SK-N-MC (cell line): ENCODE data around the gene DOC2B.

Experiments
- DNase-seq: peaks from one replicate; pipeline ENCODE4 v3.0.0-alpha.2; 2011; ENCODE audit warnings: low read depth, low spot score
- H3K27ac ChIP-seq: fragments of 200-600 bp; sonication (generic); 2 replicates; pipeline ENCODE4 v1.5.1; 2016; ENCODE audit warnings: mixed run types
- H3K36me3 ChIP-seq: fragments of 200-600 bp; sonication (generic); 2 replicates; pipeline ENCODE4 v1.6.1; 2017; ENCODE audit warnings: antibody characterized with exemption, low read length, mixed read lengths; ENCODE audit not compliant: insufficient read depth
- H3K4me3 ChIP-seq: fragments of 200-600 bp; sonication (generic); 2 replicates; pipeline ENCODE4 v1.5.1; 2016
- H3K9ac ChIP-seq: fragments of 200-600 bp; sonication (generic); 2 replicates; pipeline ENCODE4 v1.8.0; 2017; ENCODE audit warnings: mixed run types, mixed read lengths; ENCODE audit not compliant: insufficient read length
- H3K9me3 ChIP-seq: fragments of 200-600 bp; sonication (generic); 2 replicates; pipeline ENCODE4 v1.6.1; 2017; ENCODE audit warnings: low read depth, mild to moderate bottlenecking, antibody characterized with exemption, low read length, moderate library complexity, mixed read lengths
- EZH2 ChIP-seq: fragments of 200-600 bp; sonication (generic); IDR thresholded peaks from one replicate; pipeline ENCODE4 v1.6.1; 2017; ENCODE audit warnings: antibody characterized with exemption
- FOXP2 ChIP-seq: optimal IDR thresholded peaks from 2 replicates; pipeline ENCODE3; 2011; ENCODE audit warnings: mild to moderate bottlenecking, moderate library complexity; ENCODE audit not compliant: insufficient read depth; ENCODE audit errors: extremely low read length, control extremely low read depth
- POLR2AphosphoS5 ChIP-seq: IDR thresholded peaks from 2 replicates; pipeline ENCODE4 v1.6.1; 2012; ENCODE audit warnings: mild to moderate bottlenecking, low read depth, low read length, borderline replicate concordance

The DOC2B gene

GRCh38 chr17:160336-160735, 21.1 kb downstream of the DOC2B start:
- TF ChIP-seq EZH2 = no peak
- TF ChIP-seq FOXP2 = no peak
- TF ChIP-seq POLR2AphosphoS5 = no peak
- Histone ChIP-seq H3K9me3 (no peaks in the 10 kb centered on the region), H3K36me3 (no peaks in the 10 kb centered on the region; the same call in 1 of the 2 replicates), H3K27ac (no peak overlapping the region), H3K4me3 (no peak overlapping the region), H3K9ac (no peak overlapping the region)
- no peak for DNase-seq

- Histone ChIP-seq H3K27ac (no peak overlapping the region), H3K36me3 (no peaks in the 10 kb centered on the region; the same call in 1 of the 2 replicates), H3K9me3 (no peaks in the 10 kb centered on the region), H3K4me3 (no peak overlapping the region), H3K9ac (no peak overlapping the region)
- DNase-seq = no peak
- TF ChIP-seq FOXP2 (no peak), POLR2AphosphoS5 (no peak), EZH2 (no peak)
These were observed 21.8 kb downstream of the DOC2B start for GRCh38 chr17:159609-160008.

- H3K9me3 ChIP-seq = no peaks in the 10 kb centered on the region
- no peak overlapping the region for H3K4me3 ChIP-seq
- no peak for DNase-seq
- no peak overlapping the region for H3K27ac ChIP-seq
- H3K36me3 ChIP-seq = no peaks in the 10 kb centered on the region; the same call in 1 of the 2 replicates
- TF ChIP-seq EZH2 (no peak), POLR2AphosphoS5 (no peak), FOXP2 (no peak)
- no peak overlapping the region for H3K9ac ChIP-seq
These were observed 23.1 kb downstream of the DOC2B start for GRCh38 chr17:158379-158778.

- no peak overlapping the region for H3K4me3 ChIP-seq
- TF ChIP-seq EZH2 (no peak), POLR2AphosphoS5 (no peak), FOXP2 (no peak)
- no peak overlapping the region for H3K27ac ChIP-seq
- no peaks in the 10 kb centered on the region; the same call in 1 of the 2 replicates for H3K36me3 ChIP-seq
- no peak for DNase-seq
- no peaks in the 10 kb centered on the region for H3K9me3 ChIP-seq
- no peak overlapping the region for H3K9ac ChIP-seq
These were observed 23.5 kb downstream of the DOC2B start for GRCh38 chr17:157901-158300.

GRCh38 chr17:156946-157345, 24.5 kb downstream of the DOC2B start:
- Histone ChIP-seq H3K9ac (no peak overlapping the region), H3K4me3 (no peak overlapping the region), H3K27ac (no peak overlapping the region), H3K9me3 (no peaks in the 10 kb centered on the region), H3K36me3 (no peaks in the 10 kb centered on the region; the same call in 1 of the 2 replicates)
- no peak for DNase-seq
- TF ChIP-seq EZH2 (no peak), POLR2AphosphoS5 (no peak), FOXP2 (no peak)

GRCh38 chr17:156094-156621, 25.3 kb downstream of the DOC2B start:
- Histone ChIP-seq H3K4me3 (no peak overlapping the region), H3K9me3 (no peaks in the 10 kb centered on the region), H3K9ac (no peak overlapping the region), H3K36me3 (no peaks in the 10 kb centered on the region; the same call in 1 of the 2 replicates), H3K27ac (no peak overlapping the region)
- DNase-seq = no peak
- TF ChIP-seq EZH2 (no peak), POLR2AphosphoS5 (no peak), FOXP2 (no peak)

- no peak for DNase-seq
- H3K9ac ChIP-seq = no peak overlapping the region
- TF ChIP-seq FOXP2 (no peak), EZH2 (no peak), POLR2AphosphoS5 (no peak)
- no peak overlapping the region for H3K4me3 ChIP-seq
- no peak overlapping the region for H3K27ac ChIP-seq
- no peaks in the 10 kb centered on the region; the same call in 1 of the 2 replicates for H3K36me3 ChIP-seq
- no peaks in the 10 kb centered on the region for H3K9me3 ChIP-seq
These were observed 25.9 kb downstream of the DOC2B start for GRCh38 chr17:155576-155975.

GRCh38 chr17:153851-154250, 27.6 kb downstream of the DOC2B start:
- Histone ChIP-seq H3K9me3 (no peaks in the 10 kb centered on the region), H3K36me3 (no peaks in the 10 kb centered on the region; the same call in 1 of the 2 replicates), H3K9ac (no peak overlapping the region), H3K4me3 (no peak overlapping the region), H3K27ac (no peak overlapping the region)
- DNase-seq = no peak
- no peak for TF ChIP-seq POLR2AphosphoS5
- TF ChIP-seq EZH2 = no peak
- TF ChIP-seq FOXP2 = no peak

- TF ChIP-seq FOXP2 (no peak), POLR2AphosphoS5 (no peak), EZH2 (no peak)
- H3K36me3 ChIP-seq = no peaks in the 10 kb centered on the region; the same call in 1 of the 2 replicates
- H3K4me3 ChIP-seq = no peak overlapping the region
- H3K9me3 ChIP-seq = no peaks in the 10 kb centered on the region
- H3K27ac ChIP-seq = no peak overlapping the region
- DNase-seq = no peak
- H3K9ac ChIP-seq = no peak overlapping the region
These were observed 28.5 kb downstream of the DOC2B start for GRCh38 chr17:152860-153420.
